ENCODE results near the gene C2CD4C.
"Not testable (repeated sequence)": the region's sequence is repeated elsewhere in the genome, so short reads cannot be mapped to it uniquely, and the experiment has no call there.

Gene C2CD4C

GRCh38 chr19:412356-413355 is 3.7 kb upstream of the C2CD4C start:
- DNase-seq, result no peak

- no peak for DNase-seq
These were observed 2.9 kb upstream of the C2CD4C start for GRCh38 chr19:411723-412355.

- not testable (repeated sequence) for DNase-seq
These were observed 2.3 kb upstream of the C2CD4C start for GRCh38 chr19:411121-411722.

GRCh38 chr19:410243-410781 is 1.4 kb upstream of the C2CD4C start:
- DNase-seq, result no peak

GRCh38 chr19:409516-410242 is 732 bp upstream of the C2CD4C start:
- DNase-seq, result no peak

GRCh38 chr19:408441-408901 is 476 bp downstream of the C2CD4C start:
- DNase-seq, result no peak

GRCh38 chr19:407511-408440 is 1.2 kb downstream of the C2CD4C start:
- no peak for DNase-seq

- DNase-seq, result no peak
These were observed 1.9 kb downstream of the C2CD4C start for GRCh38 chr19:406971-407510.

- no peak for DNase-seq
These were observed 2.7 kb downstream of the C2CD4C start for GRCh38 chr19:406135-406781.

- no peak for DNase-seq
These were observed 3.6 kb downstream of the C2CD4C start for GRCh38 chr19:405121-405965.

GRCh38 chr19:403221-404027 is 5.5 kb downstream of the C2CD4C start:
- DNase-seq, result no peak

GRCh38 chr19:402786-403185 is 6.2 kb downstream of the C2CD4C start:
- no peak for DNase-seq

- no peak for DNase-seq
These were observed 7.0 kb downstream of the C2CD4C start for GRCh38 chr19:401866-402511.

- DNase-seq, result no peak
These were observed 7.7 kb downstream of the C2CD4C start for GRCh38 chr19:400976-401865.

- no peak for DNase-seq
These were observed 9.6 kb downstream of the C2CD4C start for GRCh38 chr19:399370-399769.

- DNase-seq, result no peak
These were observed 10.2 kb downstream of the C2CD4C start for GRCh38 chr19:398719-399118.
